K562 (cell line): ENCODE results near the gene PAQR7. TPM values are rescaled to one million over a fixed set of nuclear protein-coding genes. Genes with fewer than 3 reads are reported as not detected.

Experiments used
- ATF1 ChIP-seq, 2 experiments: fragments of 450-650 bp in 1 of 2; IDR thresholded peaks; 2 replicates each; pipeline ENCODE4 v1.6.1; 2016; ENCODE audit warnings: missing compliant biosample characterization in 1 of 2, missing genetic modification characterization in 1 of 2
- CHD1 ChIP-seq: fragments of 200-600 bp; sonication (generic); IDR thresholded peaks from one replicate; pipeline ENCODE4 v1.6.1; 2012; ENCODE audit warnings: mild to moderate bottlenecking, moderate library complexity, low read length, inconsistent platforms
- DDX20 ChIP-seq: fragments of 450-650 bp; IDR thresholded peaks from 2 replicates; pipeline ENCODE4 v1.6.1; 2016; ENCODE audit warnings: missing genetic modification characterization, low read depth, mild to moderate bottlenecking, missing compliant biosample characterization, moderate library complexity
- EP300 ChIP-seq: IDR thresholded peaks from 2 replicates; pipeline ENCODE4 v1.6.1; 2012; ENCODE audit warnings: low read length, improper control_type of control experiment
- JUN ChIP-seq, 2 experiments: sonication (generic) in 1 of 2; formaldehyde crosslinking in 1 of 2; IDR thresholded peaks; 2 replicates each; pipeline versions ENCODE4 v1.6.1 to v1.8.0; 2012 to 2022; ENCODE audit warnings: borderline replicate concordance in 2 of 2, mild to moderate bottlenecking in 2 of 2, improper control_type of control experiment in 1 of 2, low read depth in 1 of 2, low read length in 1 of 2, missing genetic modification reagents in 1 of 2
- NR2C2 ChIP-seq, 2 experiments: fragments of 200-800 bp in 1 of 2; sonication (Bioruptor generic) in 1 of 2; sonication (generic) in 1 of 2; formaldehyde crosslinking in 1 of 2; IDR thresholded peaks; 2 replicates each; pipeline versions ENCODE4 v1.6.1 to v1.8.0; 2016 to 2022; ENCODE audit warnings: mild to moderate bottlenecking in 1 of 2, missing compliant biosample characterization in 1 of 2, missing genetic modification characterization in 1 of 2, missing genetic modification reagents in 1 of 2
- SAP30 ChIP-seq: fragments of 200-600 bp; sonication (generic); IDR thresholded peaks from 2 replicates; pipeline ENCODE4 v1.6.1; 2012; ENCODE audit warnings: borderline replicate concordance, low read depth, mild to moderate bottlenecking, moderate library complexity, low read length, control low read depth, inconsistent platforms; ENCODE audit not compliant: insufficient read depth, poor library complexity, severe bottlenecking
- SIX5 ChIP-seq, 2 experiments: IDR thresholded peaks; 2 replicates each; pipeline ENCODE4 v1.6.1; 2011; ENCODE audit warnings: low read length in 2 of 2, borderline replicate concordance in 1 of 2, low read depth in 1 of 2, mild to moderate bottlenecking in 1 of 2, moderate library complexity in 1 of 2; ENCODE audit not compliant: insufficient read depth in 1 of 2
- SMARCA4 ChIP-seq: fragments of 450-650 bp; IDR thresholded peaks from 2 replicates; pipeline ENCODE4 v1.6.1; 2016
- SMARCB1 ChIP-seq: IDR thresholded peaks from 2 replicates; pipeline ENCODE4 v1.6.1; 2011; ENCODE audit warnings: improper control_type of control experiment, low read depth; ENCODE audit not compliant: insufficient read length
- SP1 ChIP-seq: sonication (generic); formaldehyde crosslinking; IDR thresholded peaks from 2 replicates; pipeline ENCODE4 v1.8.1; 2022; ENCODE audit warnings: mild to moderate bottlenecking, missing genetic modification reagents
- STAT5B ChIP-seq: fragments of 250-450 bp; sonication (Bioruptor Pico); IDR thresholded peaks from 2 replicates; pipeline ENCODE4 v1.8.0; 2021; ENCODE audit warnings: mild to moderate bottlenecking, inconsistent platforms
- ZNF561 ChIP-seq: fragments of 450-650 bp; formaldehyde crosslinking; conservative IDR thresholded peaks from 2 replicates; pipeline ENCODE4 v1.4.0; 2020; ENCODE audit warnings: mild to moderate bottlenecking, moderate library complexity
- ZNF695 ChIP-seq: fragments of 450-650 bp; formaldehyde crosslinking; IDR thresholded peaks from 2 replicates; pipeline ENCODE4 v1.4.0; 2020; ENCODE audit warnings: mild to moderate bottlenecking, moderate library complexity
- ZNF764 ChIP-seq: fragments of 250-450 bp; sonication (Bioruptor Pico); IDR thresholded peaks from 2 replicates; pipeline ENCODE4 v1.4.0; 2020; ENCODE audit warnings: low read depth, mild to moderate bottlenecking, moderate library complexity
- polyA plus RNA-seq, 8 experiments: library from polyadenylated mRNA; depleted of rRNA in 4 of 8; stranded (reverse) in 5 of 8; unstranded in 3 of 8; fragments of >200 nt; fragmentation: Nextera tagmentation in 2 of 8; fragmentation: Illumina TruSeq in 1 of 8; extraction: Ambion mirVana in 2 of 8; extraction: Trizol in 1 of 8; gene quantifications; 2 replicates each; pipeline versions ENCODE4 v1.2.1 to v1.2.3, GENCODE V29; 2011 to 2014; ENCODE audit warnings: inconsistent platforms in 1 of 8, missing spikeins in 1 of 8
- total RNA-seq, 7 experiments: library from RNA; depleted of rRNA in 6 of 7; stranded (reverse); fragments of >200 nt in 6 of 7; fragmentation: Illumina TruSeq in 2 of 7; extraction: Trizol in 2 of 7; gene quantifications; 2 replicates each; pipeline versions ENCODE4 v1.2.1 to v1.2.3, GENCODE V29; 2011 to 2021; ENCODE audit warnings: low replicate concordance in 1 of 7
- TF ChIP-seq, protein P1 (sequence below), 2 experiments: fragments of 150-350 bp in 1 of 2; IDR thresholded peaks; 2 replicates each; pipeline ENCODE4 v1.6.1; 2012 to 2016; ENCODE audit warnings: low read depth in 2 of 2, low read length in 2 of 2, mild to moderate bottlenecking in 1 of 2, moderate library complexity in 1 of 2
- TF ChIP-seq, protein P2 (sequence below): fragments of 250-450 bp; sonication (Bioruptor Pico); IDR thresholded peaks from 2 replicates; pipeline ENCODE4 v1.6.1; 2021; ENCODE audit warnings: mild to moderate bottlenecking
- TF ChIP-seq, protein P3 (sequence below): fragments of 250-450 bp; sonication (Bioruptor Pico); IDR thresholded peaks from 2 replicates; pipeline ENCODE4 v1.9.0; 2021; ENCODE audit warnings: mild to moderate bottlenecking
- TF ChIP-seq, protein P4 (sequence below): fragments of 450-650 bp; IDR thresholded peaks from 2 replicates; pipeline ENCODE4 v1.6.1; 2017; ENCODE audit warnings: mild to moderate bottlenecking, moderate library complexity

Gene PAQR7
- total and polyA plus RNA-seq, 9 of the 15 experiments (the other 6 are each of a cell fraction or from before 2014, with no cell fraction given): 1.1 to 5.2 (median 2.6) TPM

DNA sequence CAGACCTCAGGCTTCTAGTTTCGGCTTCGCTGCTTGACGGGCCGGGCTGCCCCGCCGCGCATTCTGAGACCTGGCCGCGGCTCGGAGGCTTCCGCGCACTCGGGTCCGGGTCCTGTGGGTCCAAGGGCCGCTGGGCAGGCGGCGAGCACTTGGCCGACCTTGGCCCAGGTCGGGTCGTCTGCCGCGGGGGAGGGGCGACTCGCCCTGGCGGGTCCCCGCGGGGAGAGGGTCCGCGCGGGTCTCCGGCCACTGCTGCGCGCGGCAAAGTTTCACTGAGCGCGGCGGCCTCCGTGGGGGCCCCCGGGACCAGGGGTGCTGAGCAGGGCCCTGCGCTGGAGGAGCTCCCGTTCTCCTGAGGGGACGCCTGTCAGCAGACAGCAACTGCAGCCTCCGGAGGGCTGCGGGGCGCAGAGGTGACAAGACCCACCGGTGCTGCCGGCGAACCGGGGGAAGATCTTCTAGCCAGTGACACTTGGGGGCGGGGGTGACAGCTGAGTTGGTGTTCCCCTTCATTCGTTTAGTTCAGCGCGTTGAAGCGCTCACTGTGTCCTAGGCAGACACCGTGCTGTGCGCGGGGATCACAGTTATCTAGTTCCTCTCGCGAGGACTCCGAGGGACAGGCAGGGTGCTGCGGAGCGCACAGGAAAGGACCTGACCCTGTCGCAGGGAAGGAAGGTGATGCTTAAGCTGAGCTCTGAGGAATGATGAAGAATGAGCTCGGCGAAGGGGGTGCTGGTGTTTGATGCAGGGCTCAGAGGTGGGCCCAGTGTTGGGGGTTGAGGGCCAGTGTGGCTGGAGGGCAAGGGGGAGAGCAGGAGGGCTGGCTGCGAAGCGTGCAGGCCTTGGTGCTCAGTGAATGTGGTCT, 55.0 kb downstream of the PAQR7 start (continued):
- TF ChIP-seq, protein P1, sequence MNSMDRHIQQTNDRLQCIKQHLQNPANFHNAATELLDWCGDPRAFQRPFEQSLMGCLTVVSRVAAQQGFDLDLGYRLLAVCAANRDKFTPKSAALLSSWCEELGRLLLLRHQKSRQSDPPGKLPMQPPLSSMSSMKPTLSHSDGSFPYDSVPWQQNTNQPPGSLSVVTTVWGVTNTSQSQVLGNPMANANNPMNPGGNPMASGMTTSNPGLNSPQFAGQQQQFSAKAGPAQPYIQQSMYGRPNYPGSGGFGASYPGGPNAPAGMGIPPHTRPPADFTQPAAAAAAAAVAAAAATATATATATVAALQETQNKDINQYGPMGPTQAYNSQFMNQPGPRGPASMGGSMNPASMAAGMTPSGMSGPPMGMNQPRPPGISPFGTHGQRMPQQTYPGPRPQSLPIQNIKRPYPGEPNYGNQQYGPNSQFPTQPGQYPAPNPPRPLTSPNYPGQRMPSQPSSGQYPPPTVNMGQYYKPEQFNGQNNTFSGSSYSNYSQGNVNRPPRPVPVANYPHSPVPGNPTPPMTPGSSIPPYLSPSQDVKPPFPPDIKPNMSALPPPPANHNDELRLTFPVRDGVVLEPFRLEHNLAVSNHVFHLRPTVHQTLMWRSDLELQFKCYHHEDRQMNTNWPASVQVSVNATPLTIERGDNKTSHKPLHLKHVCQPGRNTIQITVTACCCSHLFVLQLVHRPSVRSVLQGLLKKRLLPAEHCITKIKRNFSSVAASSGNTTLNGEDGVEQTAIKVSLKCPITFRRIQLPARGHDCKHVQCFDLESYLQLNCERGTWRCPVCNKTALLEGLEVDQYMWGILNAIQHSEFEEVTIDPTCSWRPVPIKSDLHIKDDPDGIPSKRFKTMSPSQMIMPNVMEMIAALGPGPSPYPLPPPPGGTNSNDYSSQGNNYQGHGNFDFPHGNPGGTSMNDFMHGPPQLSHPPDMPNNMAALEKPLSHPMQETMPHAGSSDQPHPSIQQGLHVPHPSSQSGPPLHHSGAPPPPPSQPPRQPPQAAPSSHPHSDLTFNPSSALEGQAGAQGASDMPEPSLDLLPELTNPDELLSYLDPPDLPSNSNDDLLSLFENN (IDR thresholded peaks at IDR 0.05; ENCODE audit: low read depth in 2 of 2, low read length in 2 of 2): 0 out of 4 replicates have a peak, but pooled peaks of 1 of the 2 experiments have one; percentile 28
- no peak for TF ChIP-seq ATF1 (CRISPR knock-in tag; IDR thresholded peaks at IDR 0.05)
- TF ChIP-seq ATF1 (tag; IDR thresholded peaks at IDR 0.05): no peak
- TF ChIP-seq, protein P2, sequence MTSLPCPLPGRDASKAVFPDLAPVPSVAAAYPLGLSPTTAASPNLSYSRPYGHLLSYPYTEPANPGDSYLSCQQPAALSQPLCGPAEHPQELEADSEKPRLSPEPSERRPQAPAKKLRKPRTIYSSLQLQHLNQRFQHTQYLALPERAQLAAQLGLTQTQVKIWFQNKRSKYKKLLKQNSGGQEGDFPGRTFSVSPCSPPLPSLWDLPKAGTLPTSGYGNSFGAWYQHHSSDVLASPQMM: no peak
- no peak for TF ChIP-seq JUN (IDR thresholded peaks at IDR 0.05; ENCODE audit: borderline replicate concordance, low read depth, low read length)
- TF ChIP-seq JUN (CRISPR knock-in tag; IDR thresholded peaks at IDR 0.05; ENCODE audit: borderline replicate concordance): no peak
- no peak for TF ChIP-seq ZNF561 (CRISPR knock-in tag)
- peak; percentile 44 for TF ChIP-seq SAP30
- TF ChIP-seq, protein P3, sequence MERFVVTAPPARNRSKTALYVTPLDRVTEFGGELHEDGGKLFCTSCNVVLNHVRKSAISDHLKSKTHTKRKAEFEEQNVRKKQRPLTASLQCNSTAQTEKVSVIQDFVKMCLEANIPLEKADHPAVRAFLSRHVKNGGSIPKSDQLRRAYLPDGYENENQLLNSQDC: no peak
- TF ChIP-seq SMARCB1: no peak
- TF ChIP-seq EP300: no peak
- TF ChIP-seq CHD1: peak; percentile 32
- TF ChIP-seq, protein P4, sequence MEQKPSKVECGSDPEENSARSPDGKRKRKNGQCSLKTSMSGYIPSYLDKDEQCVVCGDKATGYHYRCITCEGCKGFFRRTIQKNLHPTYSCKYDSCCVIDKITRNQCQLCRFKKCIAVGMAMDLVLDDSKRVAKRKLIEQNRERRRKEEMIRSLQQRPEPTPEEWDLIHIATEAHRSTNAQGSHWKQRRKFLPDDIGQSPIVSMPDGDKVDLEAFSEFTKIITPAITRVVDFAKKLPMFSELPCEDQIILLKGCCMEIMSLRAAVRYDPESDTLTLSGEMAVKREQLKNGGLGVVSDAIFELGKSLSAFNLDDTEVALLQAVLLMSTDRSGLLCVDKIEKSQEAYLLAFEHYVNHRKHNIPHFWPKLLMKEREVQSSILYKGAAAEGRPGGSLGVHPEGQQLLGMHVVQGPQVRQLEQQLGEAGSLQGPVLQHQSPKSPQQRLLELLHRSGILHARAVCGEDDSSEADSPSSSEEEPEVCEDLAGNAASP: no peak
- TF ChIP-seq SP1 (CRISPR knock-in tag): no peak; the same call in 1 of the 2 replicates
- no peak for TF ChIP-seq ZNF695 (CRISPR knock-in tag)
- TF ChIP-seq SIX5 (IDR thresholded peaks at IDR 0.05; ENCODE audit: borderline replicate concordance in 1 of 2, insufficient read depth in 1 of 2, low read depth in 1 of 2, low read length in 2 of 2): no peak
- TF ChIP-seq ZNF764 (CRISPR knock-in tag): no peak; the same call in 1 of the 2 replicates
- TF ChIP-seq DDX20 (tag): no peak
- no peak for TF ChIP-seq SMARCA4
- TF ChIP-seq NR2C2 (CRISPR knock-in tag; IDR thresholded peaks at IDR 0.05): no peak
- TF ChIP-seq NR2C2 (tag; IDR thresholded peaks at IDR 0.05): peak; percentile 61; the same call in 1 of the 2 replicates
- TF ChIP-seq STAT5B (CRISPR knock-in tag): no peak
